HG02588 (cell line): ENCODE measurements around the gene FAM83E.

Experiments
- ATAC-seq: cut with Tn5 transposase; IDR thresholded peaks from one replicate; pipeline ENCODE4 v1.9.1; 2021; ENCODE audit warnings: mild to moderate bottlenecking, moderate library complexity; ENCODE audit not compliant: unreplicated experiment

FAM83E gene

DNA sequence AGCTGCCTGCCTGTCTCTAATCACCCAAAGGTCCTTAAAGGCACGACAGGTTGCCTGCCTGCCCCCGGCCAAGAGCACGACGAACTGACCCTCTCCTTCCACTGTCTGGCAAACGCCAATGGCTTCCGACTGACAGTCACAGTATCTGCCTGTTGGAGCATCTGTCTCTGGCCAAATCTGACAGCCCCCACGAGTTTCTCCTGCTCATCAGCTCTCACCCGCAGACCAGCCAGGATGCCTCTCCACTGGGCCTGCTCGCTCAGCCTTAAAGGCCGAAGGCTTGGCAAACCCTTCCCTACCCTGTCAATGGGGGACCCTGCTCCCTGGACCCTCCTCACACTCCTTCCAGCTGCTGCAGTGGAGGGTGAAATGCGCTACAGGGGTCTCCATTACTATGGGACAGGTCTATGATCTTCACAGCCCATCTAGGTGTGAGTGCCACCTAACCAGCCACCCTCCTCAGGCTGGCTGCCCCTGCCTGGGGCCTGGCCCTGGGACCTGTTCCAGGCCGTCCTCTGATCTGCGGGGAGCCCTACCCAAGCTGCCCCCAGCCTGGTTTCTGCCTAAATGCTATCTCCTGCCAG lies 932 bp downstream of the FAM83E start:
- ATAC-seq: no peak

DNA sequence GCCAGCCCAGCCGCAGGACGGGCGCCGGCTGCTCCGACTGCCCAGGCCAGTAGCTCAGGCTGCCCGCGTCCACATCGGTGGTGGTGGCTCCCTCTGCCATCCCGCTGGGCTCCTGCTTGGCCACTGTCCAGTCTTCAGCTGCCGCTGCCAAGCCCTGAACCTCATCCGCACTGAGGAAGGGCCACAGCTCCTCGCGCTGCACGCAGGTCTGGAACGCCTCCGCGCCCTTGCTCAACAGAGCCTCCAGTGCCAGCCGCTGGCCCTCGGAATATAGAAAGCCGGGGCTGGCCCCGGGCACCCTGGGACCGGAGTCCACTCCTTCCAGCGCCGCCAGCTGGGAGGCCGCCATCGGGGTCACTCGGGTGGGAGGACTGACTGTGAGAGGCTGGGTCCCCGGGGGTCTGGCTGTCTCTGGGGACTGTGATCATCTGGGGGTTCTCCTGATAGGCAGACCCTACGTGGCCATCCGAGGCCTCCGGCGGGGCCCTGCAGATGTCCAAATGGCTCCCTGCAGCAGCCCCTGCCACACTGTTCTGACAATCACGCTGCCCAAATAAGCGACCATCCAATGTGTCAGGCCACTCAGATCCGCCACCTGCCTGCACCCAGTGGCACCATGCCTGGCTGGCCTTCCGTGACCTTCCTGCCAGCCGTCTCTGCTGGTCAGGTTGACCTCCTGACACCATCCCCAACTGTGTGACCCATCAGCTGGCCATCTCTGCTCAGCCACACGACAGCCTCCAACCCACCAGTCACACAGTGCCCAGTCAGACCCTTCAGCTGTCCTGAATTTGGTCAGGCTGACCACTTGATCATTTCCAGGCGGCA lies 1.6 kb downstream of the FAM83E start:
- ATAC-seq: no peak

DNA sequence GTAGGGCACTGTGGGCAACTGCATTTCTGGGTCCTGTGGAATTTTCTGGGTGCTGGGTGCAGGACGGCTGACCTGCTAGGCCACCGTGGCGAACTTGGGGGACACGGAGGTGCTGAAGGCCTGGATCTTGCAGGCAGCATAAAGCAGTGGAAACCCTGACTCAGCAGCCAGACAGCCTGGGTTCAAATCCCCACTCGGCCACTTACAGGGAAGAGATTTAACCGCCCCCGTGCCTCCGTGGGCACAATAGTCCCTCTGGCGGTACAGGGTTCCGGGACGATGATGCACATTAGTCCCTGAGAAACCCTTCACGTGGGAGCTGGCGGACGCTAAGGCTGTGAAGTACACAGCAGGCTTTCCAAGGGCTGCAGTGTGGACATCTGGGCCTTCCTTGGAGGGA lies 3.0 kb downstream of the FAM83E start:
- no peak for ATAC-seq

DNA sequence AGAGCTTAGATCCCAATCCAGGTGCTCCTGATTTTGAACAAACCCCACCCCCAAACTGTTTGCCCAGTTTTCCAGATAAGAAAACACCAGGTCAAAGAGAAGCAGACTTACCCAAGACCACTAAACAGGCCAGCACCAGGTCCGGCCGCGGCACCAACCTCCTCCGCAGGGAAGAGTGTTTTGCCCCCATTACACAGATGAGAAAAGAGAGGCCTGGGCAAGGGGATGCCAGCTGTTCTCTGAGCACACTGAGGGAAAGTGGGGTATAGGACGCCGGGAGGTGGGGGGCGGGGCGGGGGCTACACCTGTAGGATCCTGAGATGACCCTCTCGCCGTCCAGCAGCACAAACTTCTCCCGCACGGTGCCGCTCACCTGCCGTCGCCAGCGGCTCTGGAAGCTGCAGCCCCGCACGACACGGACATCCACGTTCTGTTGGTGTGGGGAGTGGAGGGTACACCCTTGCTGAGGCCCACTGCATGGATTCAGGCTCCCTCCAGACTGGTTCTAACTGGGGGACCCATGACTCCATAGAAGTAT lies 5.2 kb downstream of the FAM83E start:
- no peak for ATAC-seq

DNA sequence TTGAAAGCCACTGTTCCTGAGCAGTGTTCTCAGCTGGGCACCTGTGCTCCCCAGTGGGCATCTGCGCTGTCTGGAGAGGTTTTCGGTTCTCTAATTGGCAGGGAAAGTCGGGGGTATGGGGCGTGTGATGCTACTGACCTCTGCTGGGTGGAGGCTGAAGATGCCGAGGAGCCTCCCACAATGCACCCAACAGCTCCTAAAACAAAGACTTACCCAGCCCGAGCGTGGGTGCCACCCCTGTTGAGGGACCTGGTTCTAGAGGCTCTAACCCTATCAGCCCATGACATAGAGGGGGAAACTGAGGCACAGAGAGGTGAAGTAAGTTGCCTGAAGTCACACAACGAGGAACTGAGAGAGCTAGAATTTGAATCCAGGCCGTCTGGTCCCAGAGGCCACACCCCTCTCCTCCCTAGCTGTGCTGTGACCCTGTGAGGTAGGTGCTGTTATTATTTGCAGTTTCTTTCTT lies 6.0 kb downstream of the FAM83E start:
- ATAC-seq: no peak

DNA sequence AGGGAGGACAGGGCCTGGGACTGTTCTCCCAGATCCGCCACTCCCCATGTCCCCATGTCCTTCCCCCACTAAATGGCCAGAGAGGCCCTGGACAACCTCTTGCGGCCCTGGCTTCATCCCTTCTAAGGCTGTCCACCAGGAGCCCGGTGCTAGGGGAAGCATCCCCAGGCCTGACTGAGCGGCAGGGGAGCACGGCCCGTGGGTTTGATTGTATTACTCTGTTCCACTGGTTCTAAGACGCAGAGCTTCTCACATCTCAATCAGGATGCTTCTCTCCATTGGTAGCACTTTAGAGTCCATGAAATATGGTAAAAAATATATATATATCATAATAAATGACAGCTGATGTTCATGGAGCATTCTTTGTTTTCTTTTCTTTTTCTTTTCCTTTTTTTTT lies 7.5 kb downstream of the FAM83E start:
- no peak for ATAC-seq

DNA sequence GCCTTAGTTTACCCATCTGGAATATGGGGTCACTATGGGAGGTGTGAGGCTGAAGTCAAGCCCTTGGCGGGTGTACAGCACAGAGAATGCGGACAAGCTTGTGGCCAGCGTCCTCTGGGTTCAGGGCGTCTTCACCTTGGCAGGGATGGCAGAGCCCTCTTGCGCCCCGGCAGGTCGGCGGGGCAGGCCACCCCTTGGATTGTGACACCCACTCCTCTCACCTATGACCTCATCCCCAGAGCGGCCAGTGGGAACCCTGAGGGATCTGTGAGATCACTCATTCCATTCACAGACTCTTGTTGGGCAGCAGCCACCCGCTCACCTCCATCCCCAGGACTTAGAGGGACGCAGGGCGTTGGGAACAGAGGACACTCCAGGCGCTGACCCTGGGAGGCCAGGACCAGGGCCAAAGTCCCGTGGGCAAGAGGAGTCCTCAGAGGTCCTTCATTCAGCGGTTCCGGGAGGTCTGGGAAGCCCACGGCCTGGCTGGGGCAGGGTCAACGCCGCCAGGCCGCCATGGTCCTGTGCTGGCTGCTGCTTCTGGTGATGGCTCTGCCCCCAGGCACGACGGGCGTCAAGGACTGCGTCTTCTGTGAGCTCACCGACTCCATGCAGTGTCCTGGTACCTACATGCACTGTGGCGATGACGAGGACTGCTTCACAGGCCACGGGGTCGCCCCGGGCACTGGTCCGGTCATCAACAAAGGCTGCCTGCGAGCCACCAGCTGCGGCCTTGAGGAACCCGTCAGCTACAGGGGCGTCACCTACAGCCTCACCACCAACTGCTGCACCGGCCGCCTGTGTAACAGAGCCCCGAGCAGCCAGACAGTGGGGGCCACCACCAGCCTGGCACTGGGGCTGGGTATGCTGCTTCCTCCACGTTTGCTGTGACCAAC lies 8.2 kb downstream of the FAM83E start, which contains the start of gene SPACA4:
TSS of gene SPACA4 (plus strand) at position 280 of the 896 bp plus-strand sequence. CDS start at position 517, 237 bp downstream.
- no peak for ATAC-seq

DNA sequence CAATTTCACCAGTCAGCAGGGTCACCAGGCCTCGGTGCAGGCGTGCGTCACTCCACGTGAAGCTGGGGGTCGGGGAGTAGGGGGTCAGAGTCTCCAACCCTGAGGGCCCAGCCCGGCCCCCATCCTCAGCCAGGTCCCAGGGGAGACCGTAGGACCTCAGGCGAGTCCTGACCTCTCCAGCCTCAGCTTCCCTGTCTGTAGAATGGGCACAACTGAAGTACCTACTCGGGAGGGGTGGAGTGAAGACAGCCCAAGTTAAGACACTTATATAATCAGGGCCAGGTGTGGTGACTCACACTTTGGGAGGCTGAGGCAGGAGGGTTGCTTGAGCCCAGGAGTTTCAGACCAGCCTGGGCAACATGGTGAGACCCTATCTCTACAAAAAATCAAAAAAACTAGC lies 11.0 kb downstream of the FAM83E start:
- ATAC-seq: no peak

DNA sequence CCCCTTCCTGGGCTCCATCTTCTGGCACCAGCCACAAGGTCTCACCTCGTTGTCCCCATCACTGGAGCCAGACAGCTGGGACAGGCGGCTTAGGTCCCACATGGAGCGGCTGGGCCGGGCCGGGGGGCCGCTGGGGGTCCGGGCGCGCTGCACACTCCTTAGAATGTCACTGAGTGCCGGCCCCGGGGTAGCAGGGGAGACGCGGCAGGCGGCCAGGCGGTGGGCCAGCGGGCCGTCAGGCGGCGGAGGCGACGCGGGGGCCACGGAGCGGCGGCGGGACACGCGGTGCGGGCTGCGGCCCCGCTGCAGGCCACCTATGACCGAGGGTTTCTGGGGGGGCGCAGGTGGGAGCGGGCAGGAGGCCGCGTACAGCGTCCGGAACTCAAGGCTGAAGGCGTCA lies 11.4 kb downstream of the FAM83E start:
- ATAC-seq: no peak

DNA sequence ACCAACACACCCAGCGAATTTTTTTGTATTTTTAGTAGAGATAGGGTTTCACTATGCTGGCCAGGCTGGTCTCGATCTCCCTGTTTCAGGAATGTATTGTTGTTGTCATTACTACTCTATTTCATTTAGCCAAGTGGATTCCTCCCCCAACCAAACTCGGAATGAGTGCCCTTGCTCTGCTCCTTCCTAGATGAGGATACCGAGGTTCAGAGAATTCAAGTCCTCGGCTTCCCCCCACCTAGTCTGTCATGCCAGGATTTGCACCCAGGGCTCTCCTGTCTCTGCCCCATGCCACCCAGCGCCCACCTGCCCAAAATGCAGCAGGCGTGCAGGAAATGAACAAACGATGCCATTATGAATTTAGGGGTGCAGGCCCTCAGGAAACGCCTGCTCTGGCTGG lies 11.9 kb downstream of the FAM83E start:
- no peak for ATAC-seq

DNA sequence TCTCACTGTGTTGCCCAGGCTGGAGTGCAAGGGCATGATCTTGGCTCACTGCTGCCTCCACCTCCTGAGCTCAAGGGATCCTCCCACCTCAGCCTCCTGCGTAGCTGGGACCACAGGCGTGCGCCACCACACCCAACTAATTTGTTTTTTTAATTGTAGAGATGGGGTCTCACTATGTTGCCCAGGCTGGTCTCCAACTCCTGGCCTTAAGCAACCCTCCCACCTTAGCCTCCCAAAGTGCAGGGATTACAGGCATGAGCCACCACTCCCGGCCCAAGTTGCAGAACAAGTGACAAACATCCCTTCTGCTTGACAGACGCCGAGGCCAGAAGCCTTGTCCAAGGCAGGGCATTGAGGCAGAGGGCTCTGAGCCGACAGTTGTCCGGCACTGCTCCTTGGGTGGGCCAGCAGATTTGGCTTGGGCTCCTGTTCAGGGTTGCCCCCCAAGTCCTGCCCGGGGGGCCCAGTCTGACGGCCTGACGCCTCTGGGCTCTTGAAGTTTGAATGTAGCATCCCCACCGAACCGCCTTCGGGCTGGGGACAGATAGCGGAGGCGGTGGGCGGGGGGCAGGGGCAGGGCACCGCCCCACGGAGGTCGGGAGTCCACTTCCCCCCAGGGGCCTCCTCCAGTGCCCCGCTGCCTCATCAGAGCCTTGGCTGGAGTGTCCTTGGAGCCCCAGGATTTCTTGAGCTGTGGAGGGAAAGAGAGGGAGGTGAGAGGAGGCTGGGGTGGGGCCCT lies 14.0 kb downstream of the FAM83E start:
- ATAC-seq: no peak

DNA sequence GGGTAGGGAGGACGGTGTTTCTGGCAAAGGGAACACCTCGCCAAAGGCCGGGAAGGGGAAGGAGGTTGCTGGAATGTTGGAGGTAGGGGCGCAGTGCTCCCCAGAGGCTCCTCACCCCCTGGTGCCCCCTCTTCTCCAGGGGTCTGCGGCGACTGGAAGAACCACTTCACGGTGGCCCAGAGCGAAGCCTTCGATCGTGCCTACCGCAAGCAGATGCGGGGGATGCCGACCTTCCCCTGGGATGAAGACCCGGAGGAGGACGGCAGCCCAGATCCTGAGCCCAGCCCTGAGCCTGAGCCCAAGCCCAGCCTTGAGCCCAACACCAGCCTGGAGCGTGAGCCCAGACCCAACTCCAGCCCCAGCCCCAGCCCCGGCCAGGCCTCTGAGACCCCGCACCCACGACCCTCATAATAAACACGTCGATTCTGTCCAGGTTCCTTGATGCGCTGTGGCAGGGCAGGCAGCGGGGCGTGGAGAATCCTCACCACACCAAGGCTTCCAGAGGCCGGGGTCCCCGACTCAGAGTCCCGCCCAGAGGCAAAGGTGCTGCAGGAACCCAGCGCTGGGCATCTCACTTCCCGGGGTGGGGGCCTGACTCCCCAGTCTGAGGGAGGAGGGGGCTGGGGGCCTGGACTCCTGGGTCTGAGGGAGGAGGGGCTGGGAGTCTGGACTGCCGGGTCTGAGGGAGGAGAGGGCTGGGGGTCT lies 15.7 kb downstream of the FAM83E start:
- no peak for ATAC-seq

DNA sequence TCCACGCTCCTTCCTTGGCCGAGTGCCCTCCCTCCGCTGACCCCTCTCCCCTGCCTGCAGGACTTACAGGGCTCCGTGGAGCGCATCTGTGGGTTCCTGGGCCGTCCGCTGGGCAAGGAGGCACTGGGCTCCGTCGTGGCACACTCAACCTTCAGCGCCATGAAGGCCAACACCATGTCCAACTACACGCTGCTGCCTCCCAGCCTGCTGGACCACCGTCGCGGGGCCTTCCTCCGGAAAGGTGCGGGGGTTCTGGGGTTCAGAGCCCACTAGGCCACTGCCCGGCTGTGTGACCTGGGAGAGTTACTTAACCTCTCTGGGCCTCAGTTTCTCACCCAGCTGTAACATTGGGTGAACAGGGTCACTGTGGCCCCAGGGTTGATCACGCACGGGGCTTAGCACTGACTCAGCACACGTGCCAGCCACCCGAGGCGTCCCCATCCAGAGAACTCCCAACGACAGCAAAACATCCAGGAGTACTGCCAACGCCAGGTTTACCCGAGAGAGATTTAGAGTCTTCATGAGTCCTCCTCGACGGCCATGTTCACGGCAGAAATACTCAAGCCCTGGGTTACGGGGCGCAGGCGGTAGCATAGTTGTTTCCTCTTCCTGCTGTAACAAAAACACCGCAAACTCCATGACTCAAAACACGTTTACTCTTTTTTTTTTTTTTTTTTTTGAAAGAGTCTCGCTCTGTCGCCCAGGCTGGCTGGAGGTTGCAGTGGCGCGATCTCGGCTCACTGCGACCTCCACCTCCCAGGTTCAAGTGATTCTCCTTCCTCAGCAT lies 18.0 kb downstream of the FAM83E start:
- no peak for ATAC-seq

DNA sequence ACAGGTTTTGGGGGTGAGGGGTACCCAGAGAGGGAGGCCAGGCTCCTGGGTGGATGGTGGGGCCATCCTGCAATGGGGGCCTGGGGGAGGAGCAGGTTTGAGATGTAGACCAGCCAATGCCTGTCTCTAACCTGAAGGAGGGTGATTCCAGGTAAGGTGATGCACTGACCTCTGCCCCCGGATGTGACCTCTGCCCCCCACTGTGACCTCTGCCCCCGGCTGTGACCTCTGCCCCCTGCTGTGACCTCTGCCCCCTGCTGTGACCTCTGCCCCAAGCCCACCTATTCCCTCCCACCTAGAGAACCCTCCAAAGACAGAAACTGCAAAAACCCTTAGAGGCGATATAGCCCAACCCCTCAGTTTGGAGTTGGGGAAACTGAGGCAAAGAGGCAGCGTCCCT lies 18.6 kb downstream of the FAM83E start:
- no peak for ATAC-seq

DNA sequence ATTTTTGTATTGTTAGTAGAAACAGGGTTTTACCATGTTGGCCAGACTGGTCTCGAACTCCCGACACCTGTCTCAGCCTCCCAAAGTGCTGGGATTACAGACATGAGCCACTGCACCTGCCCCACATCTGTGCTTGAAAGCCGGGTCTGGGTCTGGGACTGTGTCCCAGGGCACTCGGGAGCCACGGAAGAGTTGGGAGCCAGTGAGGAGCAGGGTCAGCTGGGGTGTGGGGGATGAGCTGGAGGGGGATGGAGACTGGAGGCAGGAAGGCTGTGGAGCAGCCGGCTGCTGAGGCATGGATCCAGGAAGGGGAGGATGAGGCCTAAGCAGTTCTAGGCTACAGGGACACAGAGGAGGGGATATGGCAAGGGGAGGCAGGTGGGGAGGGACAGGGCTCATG lies 19.0 kb downstream of the FAM83E start:
- no peak for ATAC-seq

DNA sequence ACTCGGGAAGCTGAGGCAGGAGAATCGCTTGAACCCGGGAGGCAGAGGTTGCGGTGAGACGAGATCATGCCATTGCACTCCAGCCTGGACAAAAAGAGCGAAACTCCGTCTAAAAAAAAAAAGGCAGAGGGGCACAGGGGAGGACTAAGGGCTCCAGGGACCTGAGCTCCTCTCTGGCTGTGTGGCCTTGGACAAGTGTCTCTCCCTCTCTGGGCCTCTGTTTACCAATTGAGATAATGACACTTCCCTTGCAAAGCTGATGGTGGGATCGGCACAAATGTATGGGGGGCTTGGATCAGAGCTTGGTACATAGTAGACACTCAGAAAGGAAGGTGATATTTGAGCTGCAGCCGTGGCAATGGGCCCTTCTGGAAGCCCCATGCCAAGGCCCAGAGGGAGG lies 19.7 kb downstream of the FAM83E start:
- ATAC-seq: no peak

DNA sequence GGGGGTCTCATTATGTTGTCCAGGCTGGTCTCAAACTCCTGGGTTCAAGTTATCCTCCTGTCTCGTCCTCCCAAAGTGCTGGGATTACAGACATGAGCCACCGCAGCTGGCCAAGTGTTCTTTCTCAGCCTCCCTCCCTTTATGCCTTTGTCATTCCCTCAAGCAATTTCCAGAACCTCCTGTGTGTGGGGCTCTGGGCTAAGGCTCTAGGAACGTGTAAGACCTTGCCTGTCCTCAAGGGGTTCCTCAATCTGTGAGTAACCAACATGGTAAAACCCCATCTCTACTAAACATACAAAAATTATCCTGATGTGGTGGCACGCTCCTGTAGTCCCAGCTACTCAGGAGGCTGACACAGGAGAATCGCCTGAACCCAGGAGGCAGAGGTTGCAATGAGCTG lies 23.9 kb downstream of the FAM83E start:
- ATAC-seq: no peak

DNA sequence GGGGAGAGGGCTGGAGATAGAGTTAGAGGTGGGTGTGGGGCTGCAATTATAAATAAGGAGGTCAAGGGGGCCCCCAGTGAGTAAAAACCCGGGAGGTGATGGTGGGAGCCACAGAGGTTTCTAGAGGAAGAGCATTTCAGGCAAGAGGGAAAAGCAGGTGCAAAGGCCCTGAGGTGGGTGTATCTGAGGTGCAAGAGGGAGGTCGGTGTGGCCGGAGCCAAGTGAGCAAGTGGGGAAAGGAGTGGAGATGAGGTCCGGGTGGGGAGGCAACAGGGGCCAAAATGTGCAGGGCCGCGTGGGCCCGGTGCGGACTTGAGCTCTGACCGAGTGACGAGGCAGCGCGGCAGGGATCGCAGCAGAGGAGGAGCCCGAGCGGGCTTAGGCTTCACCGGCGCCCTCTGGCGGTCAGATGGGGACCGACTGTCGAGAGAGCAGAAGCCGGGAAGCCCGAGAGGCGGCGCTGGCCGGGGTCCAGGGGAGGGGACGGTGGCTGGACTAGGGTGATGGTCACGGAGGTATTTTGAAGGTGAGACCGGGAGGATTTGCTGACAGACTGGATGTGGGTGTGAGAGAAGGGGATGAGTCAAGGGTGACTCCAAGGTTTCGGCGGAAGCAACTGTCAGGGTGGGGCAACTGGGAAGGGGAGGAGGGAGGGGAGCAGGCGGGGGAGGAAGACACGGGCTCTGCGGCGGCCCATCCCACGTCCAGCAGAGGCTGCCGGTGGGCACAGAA lies 26.0 kb downstream of the FAM83E start:
- no peak for ATAC-seq
